Measurements from ENCODE around the gene PHB1.
A peak's percentile ranks its signal among the peaks of the same experiment; 100 is the strongest.
"Not testable (repeated sequence)": the region's sequence is repeated elsewhere in the genome, so short reads cannot be mapped to it uniquely, and the experiment has no call there.

The PHB1 gene

GRCh38 chr17:49439673-49440571 lies 25.2 kb upstream of the PHB1 start:
- DNase-seq (ENCODE audit: low spot score) = peak; percentile 37

GRCh38 chr17:49439305-49439672 lies 24.6 kb upstream of the PHB1 start:
- DNase-seq (ENCODE audit: low spot score) = no peak

- no peak for DNase-seq (ENCODE audit: low spot score)
Measured at GRCh38 chr17:49438436-49439278, 24.0 kb upstream of the PHB1 start.

- DNase-seq (ENCODE audit: low spot score) = no peak
Measured at GRCh38 chr17:49437696-49438435, 23.2 kb upstream of the PHB1 start.

GRCh38 chr17:49436174-49436573 lies 21.5 kb upstream of the PHB1 start:
- no peak for DNase-seq (ENCODE audit: low spot score)

- no peak for DNase-seq (ENCODE audit: low spot score)
Measured at GRCh38 chr17:49435671-49436029, 21.0 kb upstream of the PHB1 start.

- DNase-seq (ENCODE audit: low spot score) = peak; percentile 82
Measured at GRCh38 chr17:49434821-49435670, 20.4 kb upstream of the PHB1 start.

- DNase-seq (ENCODE audit: low spot score) = no peak
Measured at GRCh38 chr17:49433000-49433694, 18.5 kb upstream of the PHB1 start.

- no peak for DNase-seq (ENCODE audit: low spot score)
Measured at GRCh38 chr17:49431743-49432142, 17.1 kb upstream of the PHB1 start.

- DNase-seq (ENCODE audit: low spot score) = no peak
Measured at GRCh38 chr17:49425004-49425286, 10.3 kb upstream of the PHB1 start.

GRCh38 chr17:49424276-49425003 lies 9.8 kb upstream of the PHB1 start:
- not testable (repeated sequence) for DNase-seq (ENCODE audit: low spot score)

- no peak for DNase-seq (ENCODE audit: low spot score)
Measured at GRCh38 chr17:49422714-49423113, 8.0 kb upstream of the PHB1 start.

GRCh38 chr17:49419761-49420160 lies 5.1 kb upstream of the PHB1 start:
- not testable (repeated sequence) for DNase-seq (ENCODE audit: low spot score)

GRCh38 chr17:49418754-49419740 lies 4.4 kb upstream of the PHB1 start:
- DNase-seq (ENCODE audit: low spot score) = not testable (repeated sequence)

GRCh38 chr17:49414271-49414621 lies 436 bp downstream of the PHB1 start:
- DNase-seq (ENCODE audit: low spot score) = peak; percentile 26

- no peak for DNase-seq (ENCODE audit: low spot score)
Measured at GRCh38 chr17:49409066-49409465, 5.6 kb downstream of the PHB1 start.

- peak; percentile 66 for DNase-seq (ENCODE audit: low spot score)
Measured at GRCh38 chr17:49407981-49408501, 6.6 kb downstream of the PHB1 start.

- no peak for DNase-seq (ENCODE audit: low spot score)
Measured at GRCh38 chr17:49407086-49407485, 7.6 kb downstream of the PHB1 start.
